Central memory CD8-positive, alpha-beta T cell (primary cell): ENCODE data around the gene SNX6.
"Not testable (repeated sequence)": the region's sequence is repeated elsewhere in the genome, so short reads cannot be mapped to it uniquely, and the experiment has no call there.

Source experiments
- ATAC-seq: fragments of 150-1000 bp; cut with Tn5 transposase; replicated peaks from 2 replicates; pipeline ENCODE4 v1.10.0; 2022; ENCODE audit warnings: mild to moderate bottlenecking, moderate FRiP score, moderate number of reproducible peaks; ENCODE audit not compliant: poor library complexity, severe bottlenecking; ENCODE audit errors: extremely low read depth
- DNase-seq, 2 donors: peaks; one replicate each; pipeline ENCODE4 v3.0.0; 2021; ENCODE audit warnings: low spot score in 2 of 2
- H3K27ac Mint-ChIP-seq: one replicate; pipeline ENCODE4 v1.8.0; 2022; ENCODE audit warnings: low read depth, mild to moderate bottlenecking, moderate library complexity, mixed read lengths
- H3K27me3 Mint-ChIP-seq: one replicate; pipeline ENCODE4 v1.8.0; 2022; ENCODE audit warnings: mixed read lengths
- H3K36me3 Mint-ChIP-seq: one replicate; pipeline ENCODE4 v1.8.0; 2022; ENCODE audit warnings: mild to moderate bottlenecking, moderate library complexity, mixed read lengths; ENCODE audit not compliant: insufficient read depth
- H3K4me1 Mint-ChIP-seq: one replicate; pipeline ENCODE4 v1.8.0; 2022; ENCODE audit warnings: mixed read lengths
- H3K4me3 Mint-ChIP-seq: one replicate; pipeline ENCODE4 v1.8.0; 2022; ENCODE audit warnings: mild to moderate bottlenecking, moderate library complexity, mixed read lengths
- H3K9me3 Mint-ChIP-seq: one replicate; pipeline ENCODE4 v1.8.0; 2022; ENCODE audit warnings: mixed read lengths

The SNX6 gene

DNA sequence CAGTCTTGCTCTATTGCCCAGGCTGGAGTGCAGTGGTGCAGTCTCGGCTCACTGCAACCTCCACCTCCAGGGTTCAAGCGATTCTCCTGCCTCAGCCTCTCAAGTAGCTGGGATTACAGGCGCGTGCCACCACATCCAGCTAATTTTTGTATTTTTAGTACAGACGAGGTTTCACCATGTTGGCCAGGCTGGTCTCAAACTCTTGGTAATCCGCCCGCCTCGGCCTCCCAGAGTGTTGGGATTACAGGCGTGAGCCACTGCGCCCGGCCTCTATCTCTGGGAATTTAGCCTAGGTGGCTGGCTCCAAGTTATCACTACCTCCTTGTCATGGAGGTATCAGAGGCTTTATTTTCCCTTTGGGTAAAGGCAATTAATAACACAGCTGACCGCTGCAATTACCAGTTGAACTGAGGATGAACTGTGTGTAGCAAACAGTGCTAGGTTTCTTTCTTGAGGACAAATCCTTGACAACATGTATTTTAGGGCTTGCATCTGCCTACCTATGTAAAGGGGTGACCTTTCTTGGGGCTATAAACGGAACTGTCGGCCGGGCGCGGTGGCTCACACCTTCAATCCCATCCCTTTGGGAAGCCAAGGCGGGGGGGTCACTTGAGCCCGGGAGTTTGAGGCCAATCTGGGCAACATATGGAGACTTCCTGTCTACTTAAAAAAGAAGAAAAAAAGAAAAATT is 80.5 kb downstream of the SNX6 start:
- H3K4me1 Mint-ChIP-seq, H3K9me3 Mint-ChIP-seq, DNase-seq, ATAC-seq, H3K4me3 Mint-ChIP-seq, H3K27me3 Mint-ChIP-seq: not testable (repeated sequence)
- H3K27ac Mint-ChIP-seq, result peak overlapping the region; percentile 49
- H3K36me3 Mint-ChIP-seq, result peaks cover 16% of the 10 kb centered on the region

DNA sequence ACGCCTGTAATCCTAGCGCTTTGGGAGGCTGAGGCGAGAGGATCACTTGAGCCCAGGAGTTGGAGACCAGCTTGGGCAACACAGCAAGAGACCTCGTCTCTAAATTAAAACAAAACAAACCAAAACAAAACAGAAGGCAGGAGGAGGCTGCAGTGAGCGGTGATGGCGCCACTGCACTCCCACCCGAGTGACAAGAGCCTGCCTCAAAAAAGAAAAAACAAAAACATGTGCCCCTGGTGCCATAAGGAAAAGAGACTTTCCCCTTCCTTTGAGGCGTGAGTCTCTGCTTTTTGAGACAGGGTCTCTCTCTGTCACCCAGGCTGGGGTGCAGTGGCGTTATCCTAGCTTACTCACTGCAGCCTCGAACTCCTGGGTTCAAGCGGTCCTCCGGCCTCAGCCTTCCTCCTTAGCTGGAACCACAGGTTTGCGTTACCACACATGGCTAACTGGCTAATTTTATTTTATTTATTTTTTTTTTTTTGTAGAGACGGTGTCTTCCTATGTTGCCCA is 81.4 kb downstream of the SNX6 start:
- no peaks in the 10 kb centered on the region for H3K27me3 Mint-ChIP-seq
- peak overlapping the region; percentile 88 for H3K27ac Mint-ChIP-seq
- no peaks in the 10 kb centered on the region for H3K4me1 Mint-ChIP-seq
- ATAC-seq (no peak), DNase-seq (no peak)
- H3K36me3 Mint-ChIP-seq, result peaks cover 15% of the 10 kb centered on the region
- peaks cover 5% of the 10 kb centered on the region for H3K9me3 Mint-ChIP-seq
- H3K4me3 Mint-ChIP-seq, result peak overlapping the region; percentile 45

DNA sequence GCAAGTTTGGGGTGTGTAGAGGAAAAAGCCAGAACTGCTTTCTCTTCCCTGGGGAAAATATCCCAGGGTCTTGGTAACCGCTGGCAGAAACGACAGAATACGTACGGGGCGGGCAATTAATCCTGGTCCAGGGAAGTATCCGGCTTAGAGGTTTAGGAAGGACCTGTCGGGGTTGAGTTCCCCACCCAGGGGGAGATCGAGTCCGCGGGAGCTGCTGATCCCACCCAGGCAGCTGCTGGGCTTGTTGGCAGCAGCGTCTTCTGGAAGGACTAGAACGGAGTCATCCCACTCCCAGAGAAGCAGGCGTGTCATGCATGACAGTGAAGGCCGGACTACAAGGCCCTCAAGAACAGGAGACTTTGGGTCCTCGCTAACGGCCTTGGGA is 82.8 kb downstream of the SNX6 start:
- H3K9me3 Mint-ChIP-seq, DNase-seq, H3K4me1 Mint-ChIP-seq, H3K27me3 Mint-ChIP-seq, H3K4me3 Mint-ChIP-seq: not testable (repeated sequence)
- H3K27ac Mint-ChIP-seq, result peak overlapping the region; percentile 88
- ATAC-seq, result peak; percentile 12
- H3K36me3 Mint-ChIP-seq, result peaks cover 12% of the 10 kb centered on the region

DNA sequence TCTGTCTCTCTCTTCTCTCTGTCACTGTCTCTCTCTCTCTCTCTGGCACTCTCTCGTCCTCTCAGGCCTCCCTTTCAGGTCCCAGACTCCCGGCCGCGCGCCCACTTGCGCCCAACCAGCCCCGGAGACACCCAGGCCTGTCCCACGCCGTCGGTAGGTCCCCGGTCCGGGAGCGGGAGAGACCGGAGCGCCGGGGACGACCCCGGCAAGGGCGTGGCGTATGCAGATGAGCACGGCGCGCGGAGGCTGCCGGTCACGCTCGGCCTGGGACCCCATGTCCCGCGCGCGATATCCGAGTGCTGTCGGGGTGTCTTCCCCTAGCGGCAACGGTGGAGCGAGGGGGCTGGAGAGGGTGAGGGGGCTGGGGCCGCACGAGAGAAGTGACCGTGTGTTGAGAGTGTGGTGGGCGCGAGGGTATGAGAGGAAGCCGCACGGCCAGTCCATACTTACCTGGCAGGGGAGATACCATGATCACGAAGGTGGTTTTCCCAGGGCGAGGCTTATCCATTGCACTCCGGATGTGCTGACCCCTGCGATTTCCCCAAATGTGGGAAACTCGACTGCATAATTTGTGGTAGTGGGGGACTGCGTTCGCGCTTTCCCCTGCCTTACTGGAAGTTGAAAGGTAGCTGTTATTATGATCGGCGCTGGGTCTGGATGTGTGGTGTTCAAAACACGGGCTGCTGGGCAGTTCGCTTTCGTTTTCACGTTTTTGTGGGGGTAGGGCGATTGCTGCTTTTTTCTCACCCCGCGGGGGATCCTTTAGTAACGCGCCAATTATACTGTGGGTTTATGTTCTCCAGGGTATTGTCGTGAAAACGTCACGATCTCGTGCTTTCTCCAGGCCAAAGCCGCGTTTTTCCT is 83.4 kb downstream of the SNX6 start:
- H3K27me3 Mint-ChIP-seq, H3K9me3 Mint-ChIP-seq, H3K4me3 Mint-ChIP-seq, H3K4me1 Mint-ChIP-seq, DNase-seq, H3K27ac Mint-ChIP-seq: not testable (repeated sequence)
- ATAC-seq, result peak; percentile 86
- peaks cover 12% of the 10 kb centered on the region for H3K36me3 Mint-ChIP-seq

DNA sequence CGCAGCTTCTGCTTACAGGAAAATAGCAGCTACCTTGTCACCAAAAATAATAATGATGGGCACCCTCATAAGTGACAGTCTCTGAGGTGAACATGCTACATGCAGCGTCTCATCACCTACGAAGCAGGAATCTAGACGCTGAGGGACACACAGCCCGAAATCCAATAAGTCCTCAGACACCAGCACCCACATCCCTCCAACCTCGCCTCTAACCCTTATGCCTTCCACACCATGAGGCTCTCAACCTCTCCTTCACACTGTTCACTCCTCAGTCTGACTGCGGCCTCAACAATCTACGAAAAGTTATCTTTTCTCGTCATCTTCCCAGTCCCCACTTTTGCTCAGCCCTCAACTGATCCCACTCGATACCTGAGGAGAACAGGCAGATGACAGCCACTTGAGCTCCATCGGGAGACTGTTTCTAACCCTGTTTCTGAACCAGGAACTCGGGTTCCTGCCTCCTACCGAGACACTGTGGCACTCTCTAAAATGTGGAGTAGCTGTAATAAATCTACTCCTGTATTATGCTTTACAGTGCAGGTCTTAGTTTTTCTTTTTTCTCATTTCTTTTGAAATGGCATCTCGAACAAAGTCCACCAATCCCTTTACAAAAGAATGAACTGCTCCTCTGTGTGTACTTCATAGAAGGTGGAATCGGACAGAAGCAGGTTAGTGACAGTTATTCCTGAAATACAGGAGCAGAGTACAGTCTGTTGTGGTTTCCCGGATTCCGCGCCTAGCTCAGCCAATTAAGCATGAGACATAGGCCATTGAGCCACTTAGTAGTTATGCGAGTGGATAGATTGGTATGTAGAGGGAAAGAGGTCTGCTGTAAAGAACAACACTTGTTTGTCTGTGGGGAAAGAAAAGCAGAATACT is 89.5 kb downstream of the SNX6 start:
- Mint-ChIP-seq H3K36me3 (peaks cover 18% of the 10 kb centered on the region), H3K27ac (peak overlapping the region; percentile 99), H3K4me1 (peaks cover 19% of the 10 kb centered on the region), H3K4me3 (peak overlapping the region; percentile 96)
- H3K27me3 Mint-ChIP-seq, ATAC-seq, H3K9me3 Mint-ChIP-seq, DNase-seq: not testable (repeated sequence)

DNA sequence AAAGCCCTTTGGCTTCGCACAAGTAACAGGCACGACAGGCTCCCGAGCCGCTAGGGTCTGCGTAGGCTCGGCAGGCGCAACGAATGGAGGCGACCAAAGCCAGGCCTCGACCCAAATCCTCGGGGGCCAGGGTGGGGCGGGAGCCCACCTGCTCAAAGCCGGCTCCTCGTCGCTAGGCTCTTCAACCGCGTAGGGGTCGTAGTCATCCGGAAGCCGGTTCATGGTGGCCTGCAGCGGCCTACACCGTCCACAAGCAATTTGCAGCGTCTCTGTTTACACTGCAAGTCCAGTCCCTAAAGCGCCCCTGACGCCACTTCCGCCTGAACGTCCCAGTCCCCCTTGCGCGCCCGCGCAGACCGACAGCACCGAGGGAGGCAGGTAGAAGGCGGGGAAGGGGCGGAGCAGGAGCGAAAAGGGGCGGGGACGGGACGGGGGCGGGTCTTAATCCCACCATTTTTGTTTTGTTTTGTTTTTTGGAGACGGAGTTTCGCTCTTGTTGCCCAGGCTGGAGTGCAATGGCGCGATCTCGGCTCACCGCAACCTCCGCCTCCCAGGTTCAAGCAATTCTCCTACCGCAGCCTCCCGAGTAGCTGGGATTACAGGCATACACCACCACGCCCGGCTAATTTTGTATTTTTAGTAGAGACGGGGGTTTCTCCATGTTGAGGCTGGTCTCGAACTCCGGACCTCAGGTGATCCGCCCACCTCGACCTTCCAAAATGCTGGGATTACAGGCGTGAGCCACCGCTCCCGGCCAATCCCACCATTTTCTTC is 90.4 kb downstream of the SNX6 start, which contains the start of gene EAPP:
TSS of gene EAPP (minus strand) at position 295 of the 774 bp plus-strand sequence. CDS start at position 222, 73 bp downstream.
- Mint-ChIP-seq H3K9me3 (no peaks in the 10 kb centered on the region), H3K27me3 (no peaks in the 10 kb centered on the region), H3K4me3 (peak within 1 kb of the TSS; percentile 96), H3K27ac (peak within 1 kb of the TSS; percentile 99), H3K4me1 (peaks cover 19% of the 10 kb centered on the region), H3K36me3 (peaks cover 25% of the 10 kb centered on the region)
- ATAC-seq (peak; percentile 99), DNase-seq (peak; percentile 84 to 92)

DNA sequence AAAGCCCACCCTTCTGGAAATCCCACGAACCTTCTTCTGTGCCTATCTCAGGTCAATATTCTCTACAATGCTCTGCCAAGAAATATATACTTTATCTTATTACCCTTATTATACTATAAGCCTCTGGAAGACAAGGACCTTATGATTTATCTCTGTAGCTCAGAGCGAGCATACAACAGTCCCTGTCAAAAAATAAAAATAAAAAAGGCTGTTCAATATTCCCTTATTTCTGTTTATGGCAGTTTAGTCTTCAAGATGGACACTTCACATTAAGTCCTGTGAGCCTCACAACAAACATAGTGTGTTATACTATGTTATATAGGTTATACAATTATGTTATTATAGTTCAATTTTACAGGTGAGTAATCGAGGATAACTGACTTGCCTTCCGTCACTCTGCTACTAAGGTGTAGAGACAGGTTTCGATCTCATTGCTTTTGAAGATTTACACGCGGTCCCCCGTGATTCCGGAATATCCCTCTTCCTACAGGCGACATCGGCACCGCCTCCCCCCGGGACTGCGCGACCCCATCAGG is 91.0 kb downstream of the SNX6 start:
- Mint-ChIP-seq H3K4me1 (peaks cover 19% of the 10 kb centered on the region), H3K36me3 (peaks cover 32% of the 10 kb centered on the region), H3K27me3 (no peaks in the 10 kb centered on the region), H3K27ac (peak overlapping the region; percentile 99), H3K9me3 (no peaks in the 10 kb centered on the region), H3K4me3 (peak overlapping the region; percentile 96)
- peak; percentile 17 for ATAC-seq
- DNase-seq, result no peak

DNA sequence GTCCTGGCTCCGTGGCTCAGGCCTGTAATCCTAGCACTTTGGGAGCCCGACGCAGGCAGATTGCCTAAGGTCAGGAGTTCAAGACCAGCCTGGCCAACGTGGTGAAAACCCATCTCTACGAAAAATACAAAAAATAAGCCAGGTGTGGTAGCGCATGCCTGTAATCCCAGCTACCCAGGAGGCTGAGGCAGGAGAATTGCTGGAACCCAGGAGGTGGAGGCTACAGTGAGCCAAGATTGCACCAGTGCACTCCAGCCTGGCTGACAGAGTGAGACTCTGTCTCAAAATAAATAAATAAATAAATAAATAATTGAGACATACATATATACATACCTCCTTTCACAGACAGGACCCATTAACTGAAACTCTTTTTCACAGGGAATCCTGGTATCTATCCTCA is 91.9 kb downstream of the SNX6 start:
- ATAC-seq, H3K4me3 Mint-ChIP-seq, H3K27me3 Mint-ChIP-seq, H3K9me3 Mint-ChIP-seq, H3K27ac Mint-ChIP-seq, DNase-seq: not testable (repeated sequence)
- peaks cover 25% of the 10 kb centered on the region for H3K4me1 Mint-ChIP-seq
- H3K36me3 Mint-ChIP-seq, result peaks cover 40% of the 10 kb centered on the region

DNA sequence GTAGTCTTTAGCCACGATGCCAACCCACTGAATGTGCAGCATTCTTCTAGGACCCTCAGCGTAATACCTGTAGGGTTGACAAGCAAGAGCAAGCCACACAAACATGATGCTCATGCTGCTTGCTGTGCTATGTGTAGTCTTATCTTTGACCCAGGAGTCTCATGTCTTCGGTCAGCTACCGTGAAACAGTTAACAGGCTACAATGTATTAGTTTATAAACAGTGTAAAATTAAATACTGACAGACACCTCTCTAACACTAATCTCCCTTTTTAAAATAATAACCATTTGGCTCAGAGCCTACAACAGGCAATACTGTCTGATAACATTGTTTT is 92.3 kb downstream of the SNX6 start:
- Mint-ChIP-seq H3K9me3 (no peaks in the 10 kb centered on the region), H3K27me3 (no peaks in the 10 kb centered on the region), H3K36me3 (peaks cover 45% of the 10 kb centered on the region), H3K4me1 (peaks cover 25% of the 10 kb centered on the region), H3K27ac (no peak overlapping the region), H3K4me3 (no peak overlapping the region)
- ATAC-seq, result no peak
- no peak for DNase-seq

DNA sequence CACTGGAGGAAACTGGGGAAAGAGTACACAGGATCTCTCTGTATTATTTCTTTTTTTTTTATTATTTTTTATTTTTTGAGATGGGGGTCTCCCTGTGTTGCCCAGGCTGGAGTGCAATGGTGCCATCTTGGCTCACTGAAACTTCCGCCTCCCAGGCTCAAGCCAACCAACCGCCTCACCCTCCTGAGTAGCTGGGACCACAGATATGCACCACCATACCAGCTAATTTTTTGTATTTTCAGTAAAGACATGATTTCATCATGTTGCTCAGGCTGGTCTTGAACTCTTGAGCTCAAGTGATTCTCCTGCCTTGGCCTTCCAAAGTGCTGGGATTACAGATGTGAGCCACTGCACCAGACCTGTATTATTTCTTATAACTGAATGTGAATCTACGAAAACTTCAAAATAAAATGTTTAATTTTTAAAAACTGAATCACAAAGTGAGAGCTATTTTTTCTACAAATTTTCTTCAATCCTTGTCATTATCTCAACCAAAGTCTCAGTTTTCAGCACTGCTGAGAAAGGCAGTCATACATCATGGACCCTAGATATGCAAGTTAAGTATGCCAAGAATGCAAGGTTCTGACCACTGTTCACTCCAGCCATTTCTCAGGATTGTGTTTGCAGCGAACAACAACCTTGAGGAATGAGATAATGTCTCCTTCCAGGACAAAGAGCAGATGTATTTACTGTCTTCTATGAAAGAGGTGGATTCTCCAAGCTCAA is 92.8 kb downstream of the SNX6 start:
- no peaks in the 10 kb centered on the region for H3K27me3 Mint-ChIP-seq
- no peak overlapping the region for H3K4me3 Mint-ChIP-seq
- H3K27ac Mint-ChIP-seq, result peak overlapping the region; percentile 49
- ATAC-seq, result no peak
- H3K4me1 Mint-ChIP-seq, result peaks cover 25% of the 10 kb centered on the region
- peaks cover 50% of the 10 kb centered on the region for H3K36me3 Mint-ChIP-seq
- H3K9me3 Mint-ChIP-seq, result no peaks in the 10 kb centered on the region
- no peak for DNase-seq

DNA sequence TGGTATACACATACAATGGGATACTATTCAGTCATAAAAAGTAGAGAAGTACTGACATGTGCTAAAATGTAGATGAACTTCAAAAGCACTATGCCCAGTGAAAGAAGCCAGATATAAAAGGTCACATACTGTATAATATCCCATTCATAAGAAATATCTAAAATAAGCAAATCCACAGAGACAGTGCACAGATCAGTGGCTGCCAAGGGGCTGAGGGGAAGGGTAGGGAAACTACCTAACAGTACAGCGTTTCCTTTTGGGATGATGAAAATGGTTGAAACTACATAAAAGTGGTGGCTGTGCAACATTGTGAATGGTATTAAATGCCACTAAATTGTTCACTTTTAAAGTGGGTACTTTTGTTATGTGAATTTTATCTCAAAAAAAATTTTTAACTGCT is 102.4 kb downstream of the SNX6 start:
- ATAC-seq, result no peak
- no peak overlapping the region for H3K27ac Mint-ChIP-seq
- no peak for DNase-seq
- H3K4me1 Mint-ChIP-seq, result no peaks in the 10 kb centered on the region
- no peak overlapping the region for H3K4me3 Mint-ChIP-seq
- H3K27me3 Mint-ChIP-seq, result no peaks in the 10 kb centered on the region
- H3K36me3 Mint-ChIP-seq, result peaks cover 92% of the 10 kb centered on the region
- no peaks in the 10 kb centered on the region for H3K9me3 Mint-ChIP-seq
